ENCODE results near the gene IRAK1BP1. TPM values are rescaled to one million over a fixed set of nuclear protein-coding genes. Genes with fewer than 3 reads are reported as not detected.

Gene IRAK1BP1
- total RNA-seq, 1 experiment from 2014 or later: 4.3 TPM

DNA sequence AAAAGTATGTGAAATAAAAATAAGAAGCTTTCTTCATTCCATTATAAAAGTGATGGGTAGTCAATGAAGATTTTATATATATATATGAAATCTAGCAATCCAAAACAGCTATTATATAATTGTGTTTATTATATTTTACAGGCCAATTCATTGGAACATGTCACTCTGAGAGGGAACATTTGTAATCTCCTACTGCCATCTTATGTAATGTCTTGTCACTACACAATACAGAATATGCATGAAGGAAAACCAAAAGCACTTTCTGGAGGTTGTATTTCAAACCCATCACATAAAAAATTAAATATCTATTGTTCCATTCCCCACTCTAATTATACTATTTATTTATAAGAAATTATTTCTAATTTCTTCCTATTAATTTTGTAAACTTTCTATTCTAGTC is 31.5 kb upstream of the IRAK1BP1 start:
- H3K9me3 ChIP-seq (ENCODE audit: insufficient read depth, low read depth): no peaks in the 10 kb centered on the region
- ChIA-PET CTCF (no interaction called here), POLR2A (ENCODE audit: unreplicated experiment) (no interaction called here)
- no peaks in the 10 kb centered on the region for H3K4me1 ChIP-seq (replicated peaks; ENCODE audit: insufficient read depth)
- TF ChIP-seq EZH2 (IDR thresholded peaks at IDR 0.05; ENCODE audit: low read depth) (no peak), CTCF (conservative IDR thresholded peaks at IDR 0.05) (no peak)
- no peaks in the 10 kb centered on the region for H3K27me3 ChIP-seq (ENCODE audit: insufficient read depth, low read depth)
- intact Hi-C loops (cut with micrococcal nuclease; ENCODE audit: unreplicated experiment): loop anchor here (10.0 kb wide), 1 partner anchor 1371 kb away; the partner anchor contains the start of gene HTR1B
- no peak overlapping the region for H2AFZ ChIP-seq
- no peaks in the 10 kb centered on the region for H3F3A ChIP-seq (ENCODE audit: insufficient read depth, low read depth)
- no peak overlapping the region for H3K4me2 ChIP-seq
- no peak for DNase-seq
- H3K36me3 ChIP-seq (ENCODE audit: low read depth): no peaks in the 10 kb centered on the region
- H3K9me2 ChIP-seq (ENCODE audit: insufficient read depth): no peaks in the 10 kb centered on the region
- no peaks in the 10 kb centered on the region for H4K20me1 ChIP-seq (ENCODE audit: insufficient read depth)
- H3K79me2 ChIP-seq (ENCODE audit: low read depth): no peaks in the 10 kb centered on the region
- no peak overlapping the region for H3K27ac ChIP-seq
- no TSS peak for BruUV-seq (replicated peaks)
- H3K4me3 ChIP-seq: no peak overlapping the region

DNA sequence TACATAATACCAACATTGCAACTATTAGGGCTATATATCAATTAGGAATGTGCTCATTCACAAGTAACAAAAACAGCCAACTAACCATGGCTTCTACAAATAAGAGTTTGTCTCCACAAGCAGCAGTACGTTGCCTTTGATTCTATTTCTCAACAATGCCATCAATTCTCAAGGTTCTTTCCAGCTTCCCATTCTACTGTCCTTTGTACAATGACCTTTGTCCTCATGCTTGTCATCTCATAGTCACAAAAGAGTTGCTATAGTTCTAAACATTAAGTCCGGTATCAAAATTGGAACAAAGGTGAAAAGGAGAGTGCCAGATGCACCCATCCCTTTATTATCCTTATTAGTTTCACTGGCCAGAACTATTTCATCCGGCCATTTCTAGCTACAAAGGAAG is 30.8 kb upstream of the IRAK1BP1 start:
- H3K36me3 ChIP-seq (ENCODE audit: low read depth): no peaks in the 10 kb centered on the region
- H3K27me3 ChIP-seq (ENCODE audit: insufficient read depth, low read depth): no peaks in the 10 kb centered on the region
- intact Hi-C loops (cut with micrococcal nuclease; ENCODE audit: unreplicated experiment): loop anchor here (10.0 kb wide), 1 partner anchor 1372 kb away; the partner anchor contains the start of gene HTR1B
- ChIA-PET POLR2A (ENCODE audit: unreplicated experiment) (no interaction called here), CTCF (no interaction called here)
- H3K4me3 ChIP-seq: no peak overlapping the region
- no peaks in the 10 kb centered on the region for H3F3A ChIP-seq (ENCODE audit: insufficient read depth, low read depth)
- no peak overlapping the region for H3K4me2 ChIP-seq
- H3K79me2 ChIP-seq (ENCODE audit: low read depth): no peaks in the 10 kb centered on the region
- no peak overlapping the region for H2AFZ ChIP-seq
- no peaks in the 10 kb centered on the region for H4K20me1 ChIP-seq (ENCODE audit: insufficient read depth)
- H3K9me2 ChIP-seq (ENCODE audit: insufficient read depth): no peaks in the 10 kb centered on the region
- no peaks in the 10 kb centered on the region for H3K9me3 ChIP-seq (ENCODE audit: insufficient read depth, low read depth)
- no peaks in the 10 kb centered on the region for H3K4me1 ChIP-seq (replicated peaks; ENCODE audit: insufficient read depth)
- DNase-seq: no peak
- no peak overlapping the region for H3K27ac ChIP-seq
- TF ChIP-seq CTCF (conservative IDR thresholded peaks at IDR 0.05) (no peak), EZH2 (IDR thresholded peaks at IDR 0.05; ENCODE audit: low read depth) (no peak)
- BruUV-seq (replicated peaks): no TSS peak

DNA sequence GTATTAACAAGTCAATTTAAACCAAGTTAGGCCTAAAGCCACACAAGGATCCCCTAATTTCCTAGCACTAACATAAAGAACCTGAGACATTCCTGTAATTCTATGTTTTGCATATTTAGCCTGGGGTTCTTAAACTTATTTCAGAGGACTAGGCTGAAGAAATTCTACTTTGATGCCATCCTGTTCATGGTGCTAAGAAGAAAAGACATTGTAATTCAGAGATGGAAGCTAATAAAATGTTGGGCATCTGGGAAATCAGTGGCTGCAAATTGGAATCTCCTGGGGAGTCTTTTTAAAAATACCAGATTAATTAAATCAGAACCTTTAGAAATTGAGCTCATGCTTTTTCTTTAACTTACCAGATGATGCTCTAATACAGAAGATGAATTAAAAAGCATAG is 26.2 kb upstream of the IRAK1BP1 start:
- TF ChIP-seq CTCF (conservative IDR thresholded peaks at IDR 0.05) (no peak), EZH2 (IDR thresholded peaks at IDR 0.05; ENCODE audit: low read depth) (no peak)
- ChIA-PET CTCF (no interaction called here), POLR2A (ENCODE audit: unreplicated experiment) (no interaction called here)
- Histone ChIP-seq H3K79me2 (ENCODE audit: low read depth) (no peaks in the 10 kb centered on the region), H2AFZ (no peak overlapping the region), H3K27ac (no peak overlapping the region), H3K4me3 (no peak overlapping the region), H3K4me2 (no peak overlapping the region), H3K36me3 (ENCODE audit: low read depth) (no peaks in the 10 kb centered on the region), H3K4me1 (replicated peaks; ENCODE audit: insufficient read depth) (no peaks in the 10 kb centered on the region), H3F3A (ENCODE audit: insufficient read depth, low read depth) (no peaks in the 10 kb centered on the region), H3K9me2 (ENCODE audit: insufficient read depth) (no peaks in the 10 kb centered on the region), H3K9me3 (ENCODE audit: insufficient read depth, low read depth) (no peaks in the 10 kb centered on the region), H4K20me1 (ENCODE audit: insufficient read depth) (no peaks in the 10 kb centered on the region), H3K27me3 (ENCODE audit: insufficient read depth, low read depth) (no peaks in the 10 kb centered on the region)
- no peak for DNase-seq
- no TSS peak for BruUV-seq (replicated peaks)
- intact Hi-C loops (cut with micrococcal nuclease; ENCODE audit: unreplicated experiment): no loop called here

Measured in PC-9 (cell line).